NCI-H2171 treated with DMSO at 0.1 percent for 48 hours (cell line): ENCODE measurements around the gene GOLT1B.
"Not testable (repeated sequence)": the region's sequence is repeated elsewhere in the genome, so short reads cannot be mapped to it uniquely, and the experiment has no call there.

ENCODE experiments used
- DNase-seq: peaks from one replicate; lab custom pipeline; 2025; lab: John Stamatoyannopoulos, UW

Gene GOLT1B

GRCh38 chr12:21501258-21502163, at the start of gene GOLT1B, which contains the start of gene RECQL:
TSS of gene GOLT1B (plus strand) at chr12:21501789. CDS start at chr12:21501924, 135 bp downstream.
TSS of gene RECQL (minus strand) at chr12:21501635. CDS start at chr12:21499570, 2,065 bp downstream.
- peak; percentile 100 for DNase-seq

DNA sequence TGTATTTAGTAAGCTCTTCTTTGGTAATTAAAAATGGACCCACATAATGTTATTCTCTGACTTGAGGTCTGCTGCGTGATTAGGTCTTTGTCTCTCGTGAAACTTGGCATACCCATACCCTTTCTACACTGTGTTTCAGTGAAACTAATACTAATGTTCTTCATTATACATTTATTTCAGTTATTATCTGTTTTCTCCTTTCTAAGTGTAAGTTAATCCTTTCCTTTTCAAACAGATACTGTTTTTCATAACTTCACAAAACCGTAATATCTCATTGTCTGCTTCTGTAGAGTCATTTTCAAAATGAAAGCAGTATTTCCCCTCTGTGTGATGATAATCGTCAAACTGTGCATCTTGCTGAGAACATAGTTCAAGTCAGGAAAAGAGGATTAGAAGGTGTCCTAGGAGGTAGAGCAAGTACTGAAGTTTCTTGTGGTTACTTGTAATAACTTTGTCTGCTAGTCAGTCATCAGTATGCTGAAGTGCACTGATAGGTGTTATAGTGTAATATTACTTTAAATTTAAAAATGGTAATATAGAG, 48.2 kb upstream of the GOLT1B start:
- DNase-seq, result no peak

- DNase-seq, result no peak
Measured at GRCh38 chr12:21456291-21456780, 45.3 kb upstream of the GOLT1B start.

DNA sequence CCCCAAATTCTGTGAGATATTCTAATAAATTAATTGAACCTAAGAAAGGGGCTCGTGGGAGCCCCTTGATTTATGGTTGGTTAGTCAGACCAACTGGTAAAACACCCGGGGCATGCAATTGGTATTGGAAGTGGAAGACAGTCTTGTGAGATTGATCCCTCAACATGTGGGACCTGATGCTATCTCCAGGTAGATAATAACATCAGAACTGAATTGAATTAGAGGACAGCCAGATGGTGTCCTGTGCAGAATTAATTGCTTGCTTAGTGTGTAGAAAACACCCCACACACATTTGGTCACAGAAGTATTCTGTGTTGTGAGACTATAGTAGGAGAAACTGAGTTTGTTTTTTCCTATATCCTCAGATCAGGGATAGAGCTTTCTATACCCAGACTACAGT, 42.1 kb upstream of the GOLT1B start:
- DNase-seq, result peak; percentile 64

DNA sequence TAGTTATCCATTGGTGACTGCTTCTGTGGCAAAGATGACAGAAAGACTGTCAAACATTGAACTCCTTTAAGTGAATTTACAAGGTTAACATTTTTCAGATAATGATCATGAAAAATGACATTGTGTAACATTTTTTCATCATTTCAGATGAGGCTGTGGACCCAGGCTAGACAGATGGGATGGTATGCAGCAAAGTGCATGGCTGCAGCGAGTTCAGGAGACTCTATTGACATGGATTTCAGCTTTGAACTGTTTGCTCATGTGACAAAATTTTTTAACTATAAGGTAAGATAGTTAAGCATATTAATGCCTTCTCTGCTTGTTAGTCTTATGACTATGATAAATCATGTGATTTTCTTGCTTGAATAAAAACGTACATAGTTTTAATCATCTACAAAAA, 34.3 kb upstream of the GOLT1B start:
- DNase-seq, result not testable (repeated sequence)

GRCh38 chr12:21471294-21471693, 30.3 kb upstream of the GOLT1B start:
- DNase-seq, result no peak

DNA sequence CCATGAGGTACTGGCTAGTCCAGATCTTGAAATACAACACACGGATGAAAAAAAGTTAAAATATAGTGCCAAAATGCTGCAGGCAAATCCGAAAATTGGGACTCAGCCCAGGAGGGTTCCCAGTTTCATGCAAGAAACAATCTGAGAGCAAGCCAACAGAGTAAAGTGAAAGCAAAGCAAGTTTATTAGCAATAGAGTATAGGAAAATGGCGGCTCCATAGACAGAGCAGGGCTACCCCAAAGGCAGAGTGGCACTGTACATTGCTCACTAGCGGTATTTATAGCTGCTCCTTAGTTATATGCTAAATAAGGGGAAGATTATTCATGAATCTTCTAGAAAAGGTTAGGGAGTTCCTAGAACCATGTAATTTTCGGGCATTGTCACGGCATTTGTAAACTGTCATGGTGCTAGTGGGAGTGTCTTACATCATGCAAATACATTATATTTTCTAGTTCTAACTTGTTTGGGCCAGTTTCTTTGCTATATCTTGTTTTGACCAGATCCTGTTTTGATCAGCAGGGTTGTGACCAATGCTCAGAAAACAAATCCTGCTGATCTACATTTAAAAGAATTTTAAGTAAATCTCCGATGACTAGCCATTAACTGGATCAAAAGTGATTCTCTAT, 29.3 kb upstream of the GOLT1B start:
- no peak for DNase-seq

DNA sequence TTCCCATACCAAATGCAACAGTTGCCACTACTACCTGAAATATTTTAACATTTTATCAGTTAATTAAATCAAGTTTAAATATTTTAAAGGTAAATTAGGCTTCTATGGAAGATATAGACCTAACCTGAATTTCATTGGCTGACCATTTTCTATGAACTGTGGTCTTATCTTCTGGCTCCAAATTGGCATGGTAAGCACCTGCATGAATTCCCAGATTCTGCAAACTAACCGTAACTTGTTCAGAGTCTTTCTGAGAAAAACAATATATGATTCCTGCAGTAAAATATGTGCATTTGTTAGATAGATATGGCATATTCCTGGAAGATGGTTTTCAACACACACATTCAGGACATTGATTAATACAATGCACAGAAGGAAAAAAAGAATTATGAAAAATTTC, 26.0 kb upstream of the GOLT1B start:
- DNase-seq, result no peak

DNA sequence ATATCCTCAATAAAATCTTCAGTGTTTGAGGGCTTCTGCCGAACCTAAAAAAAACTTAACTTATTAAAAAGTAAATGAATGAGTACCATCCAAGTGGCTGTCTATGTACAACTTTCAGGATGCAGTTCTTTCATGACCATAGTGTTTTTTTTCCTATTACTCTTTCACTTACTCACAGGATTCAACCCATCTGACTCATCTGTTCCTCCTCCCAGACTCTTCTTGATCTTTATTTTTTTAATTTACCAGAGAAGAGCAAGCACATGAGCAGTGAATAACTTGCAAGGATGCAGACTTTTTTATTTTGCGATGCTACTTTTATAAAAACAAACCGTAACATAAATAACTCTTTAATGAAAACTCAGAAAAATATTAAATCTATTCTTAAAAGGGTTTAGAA, 24.6 kb upstream of the GOLT1B start:
- no peak for DNase-seq

DNA sequence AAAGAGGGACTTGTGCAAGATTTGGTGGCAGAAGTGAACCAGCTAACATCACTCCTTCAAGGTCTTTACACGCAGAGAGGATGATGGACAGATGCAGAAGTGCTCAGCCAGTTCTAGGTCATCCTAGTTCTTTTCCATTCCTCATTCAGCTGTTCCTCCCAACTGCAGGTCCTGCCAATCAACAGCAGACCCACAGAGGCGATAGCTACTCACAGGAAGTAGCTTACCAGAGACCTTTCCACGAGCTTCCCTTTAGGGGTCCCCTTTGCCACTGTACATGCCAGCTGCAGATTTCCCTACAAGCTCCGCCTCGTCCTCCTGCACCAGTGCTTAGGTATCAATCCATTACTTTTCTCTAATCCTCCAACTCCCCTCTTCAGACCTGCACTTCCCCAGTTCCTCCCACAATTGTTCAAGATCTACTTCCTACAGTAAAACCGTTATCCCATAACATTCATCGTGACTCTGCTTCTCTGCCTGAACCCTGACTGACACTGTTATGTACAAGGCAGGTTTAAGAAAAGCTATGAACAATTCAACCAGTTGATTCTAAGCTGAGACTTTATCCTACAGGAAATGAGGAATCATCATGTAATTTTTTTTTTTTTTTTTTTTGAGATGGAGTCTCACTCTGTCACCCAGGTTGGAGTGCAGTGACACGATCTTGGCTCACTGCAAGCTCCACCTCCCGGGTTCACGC, 22.7 kb upstream of the GOLT1B start:
- DNase-seq, result no peak

DNA sequence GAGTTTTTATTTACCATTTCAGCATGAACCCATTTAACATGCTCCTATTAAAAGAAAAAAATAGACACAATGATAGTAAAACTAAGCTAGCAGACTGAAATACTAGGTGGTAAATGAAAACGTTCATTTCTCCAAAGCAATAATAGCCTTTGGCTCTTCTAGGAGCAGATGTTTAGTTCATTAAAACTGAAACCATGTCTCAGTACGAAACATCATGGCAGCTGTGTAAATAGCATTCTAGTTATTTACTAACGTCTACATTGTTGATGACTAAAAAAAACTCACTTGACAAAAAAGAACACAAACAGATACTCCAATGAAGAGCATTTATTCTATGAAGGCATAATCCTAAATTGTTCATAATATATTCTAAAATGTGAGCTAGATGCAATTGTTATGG, 18.1 kb upstream of the GOLT1B start:
- DNase-seq, result peak; percentile 75

GRCh38 chr12:21485998-21486397, 15.6 kb upstream of the GOLT1B start:
- DNase-seq, result no peak

DNA sequence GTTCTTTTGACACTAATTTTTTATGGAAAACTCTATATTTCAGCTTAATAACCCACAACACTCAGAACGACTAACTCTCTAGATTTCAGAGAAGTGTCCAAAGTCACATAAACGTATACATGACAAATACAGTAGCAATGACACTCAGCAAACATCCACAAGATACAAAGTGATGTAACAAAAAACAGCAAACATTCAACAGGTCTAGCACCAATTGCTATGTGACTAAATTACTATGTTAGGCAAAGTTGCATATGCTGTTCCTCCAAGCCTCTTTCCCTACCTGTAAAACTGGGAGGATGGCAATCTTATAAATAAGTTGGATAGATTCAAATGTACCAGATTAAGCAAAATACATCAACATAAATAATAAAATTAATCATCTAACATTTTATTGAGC, 1.8 kb upstream of the GOLT1B start:
- DNase-seq, result no peak

GRCh38 chr12:21500786-21501257, 767 bp upstream of the GOLT1B start:
- no peak for DNase-seq

DNA sequence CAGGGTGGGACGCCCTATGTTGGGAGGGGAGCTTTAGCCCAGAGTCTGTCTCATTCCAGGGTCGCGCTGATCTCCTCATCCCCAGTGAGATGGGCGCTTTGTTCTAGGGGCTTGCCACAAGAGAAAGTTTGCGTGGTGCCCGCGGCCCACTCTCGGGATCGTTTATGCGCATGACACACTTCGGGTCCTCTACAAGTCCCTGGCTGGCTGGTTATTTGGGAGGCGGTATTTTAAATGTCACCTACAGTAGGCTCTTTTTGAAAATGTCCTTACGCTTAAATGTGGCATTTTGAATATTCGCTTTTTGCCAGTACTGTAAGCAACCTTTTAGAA, 541 bp downstream of the GOLT1B start:
- DNase-seq, result peak; percentile 96

DNA sequence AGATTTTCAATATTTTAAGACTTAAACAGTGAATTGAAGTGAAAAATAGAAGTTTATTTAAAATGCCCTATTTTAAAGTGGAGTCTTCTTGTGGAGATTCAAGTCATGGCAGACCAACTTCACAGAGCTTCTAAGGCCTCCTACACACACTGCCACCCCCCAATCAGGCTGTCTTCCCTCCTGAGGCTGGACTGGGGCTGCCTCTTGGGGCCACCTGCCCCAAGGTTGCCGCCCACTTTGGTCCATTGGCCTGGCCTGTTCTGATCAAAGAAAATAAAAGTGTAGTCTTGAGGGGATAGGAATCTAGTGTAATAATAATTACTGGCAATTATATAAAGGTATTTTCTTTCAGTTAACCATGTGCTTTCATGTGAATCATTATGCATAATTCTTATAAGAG, 1.3 kb downstream of the GOLT1B start:
- no peak for DNase-seq

DNA sequence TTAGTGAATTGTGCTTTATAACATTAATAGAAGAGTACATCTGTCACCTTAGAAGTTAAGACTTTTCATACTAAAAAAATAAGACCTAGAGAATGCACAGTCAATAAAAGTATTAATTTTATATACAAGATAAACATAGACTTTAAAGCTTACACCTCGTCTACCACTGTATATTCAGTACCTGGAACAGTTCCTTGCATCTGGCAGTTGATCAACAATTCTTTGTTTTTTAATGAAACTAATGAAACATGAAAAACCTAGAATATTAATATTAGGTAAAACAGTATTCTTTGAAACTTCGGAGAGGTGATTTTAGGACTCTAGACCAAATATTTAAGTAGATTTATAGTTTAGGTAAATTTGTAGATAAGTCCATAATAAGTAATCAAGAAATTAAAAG, 4.3 kb downstream of the GOLT1B start:
- DNase-seq, result no peak

DNA sequence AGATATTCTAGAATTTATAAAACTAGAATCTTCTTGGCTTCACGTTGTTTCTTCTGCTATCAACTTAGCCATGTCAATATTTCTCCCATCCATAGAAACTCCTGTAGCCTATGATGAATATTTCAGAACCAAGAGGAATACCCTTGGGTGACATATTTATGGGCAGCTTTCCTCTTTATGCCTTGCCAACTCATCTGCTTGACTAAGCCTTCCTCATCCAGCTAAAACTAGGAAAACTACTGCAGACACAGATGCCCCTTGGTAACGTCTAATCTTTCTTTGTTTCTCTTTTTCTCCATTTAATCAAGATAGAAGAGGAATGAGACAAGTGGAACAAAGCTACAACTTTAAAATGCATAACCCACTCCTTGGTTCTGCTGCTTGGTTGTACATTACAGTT, 6.3 kb downstream of the GOLT1B start:
- no peak for DNase-seq

- no peak for DNase-seq
Measured at GRCh38 chr12:21509768-21510167, 8.2 kb downstream of the GOLT1B start.

- no peak for DNase-seq
Measured at GRCh38 chr12:21516281-21516680, 14.7 kb downstream of the GOLT1B start.

DNA sequence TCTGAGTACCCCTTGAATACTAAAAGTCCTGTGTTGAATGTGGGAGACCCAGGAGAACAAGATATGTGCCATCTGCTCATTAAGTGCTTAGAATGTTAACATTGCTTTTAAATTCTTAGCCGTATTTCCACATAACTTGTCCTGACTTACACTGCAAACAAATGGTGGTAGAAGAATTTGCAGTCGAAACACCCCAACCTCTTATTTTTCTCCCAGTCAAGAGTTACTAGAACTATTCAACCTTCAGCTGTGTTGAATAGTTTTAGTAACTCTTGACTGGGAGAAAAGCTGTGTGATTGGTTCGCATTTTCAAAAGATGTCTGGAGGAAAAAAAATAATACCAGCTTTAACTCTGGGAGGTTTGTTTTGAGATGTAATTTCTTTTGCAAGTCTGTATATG, 16.9 kb downstream of the GOLT1B start:
- DNase-seq, result no peak

GRCh38 chr12:21521541-21521940, 20.0 kb downstream of the GOLT1B start:
- no peak for DNase-seq
